GM15510 (cell line): ENCODE data around the gene WDR26.
A peak's percentile ranks its signal among the peaks of the same experiment; 100 is the strongest.

Experiments
- POLR2A ChIP-seq: IDR thresholded peaks from 3 replicates; pipeline ENCODE4 v1.6.1; 2011; ENCODE audit warnings: borderline replicate concordance; ENCODE audit not compliant: insufficient read length; ENCODE audit errors: extremely low read depth

Gene WDR26

DNA sequence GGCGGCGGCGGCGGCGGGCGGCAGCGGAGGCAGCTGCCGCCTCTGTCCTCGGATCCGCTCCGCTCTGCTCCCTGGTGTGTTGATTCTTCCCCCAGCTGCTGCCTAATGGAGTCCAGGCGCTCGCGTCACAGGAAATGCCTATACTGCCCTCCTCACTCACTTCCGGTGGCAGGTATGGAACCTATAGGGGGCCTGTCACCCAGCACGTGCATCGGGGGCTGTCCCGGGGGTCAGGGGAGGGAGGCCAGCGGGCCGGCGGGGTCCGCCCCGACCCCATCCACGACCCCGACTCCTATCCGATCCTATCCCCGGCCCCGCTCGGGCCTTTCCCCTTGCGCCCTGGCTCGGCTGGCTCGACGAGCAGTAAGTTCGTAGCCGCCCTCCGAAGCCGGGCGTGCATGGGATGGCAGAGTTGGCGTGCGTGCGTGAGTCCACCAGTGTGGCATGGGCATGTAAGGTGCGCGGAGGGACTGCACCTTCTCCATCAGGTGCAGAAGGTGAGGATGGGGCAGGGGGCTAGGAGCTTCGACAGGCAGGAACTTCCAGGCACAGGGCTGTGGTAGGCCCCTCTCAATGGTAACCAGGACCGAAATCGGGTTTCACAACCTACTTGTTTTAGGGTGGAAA, at the start of gene WDR26:
Gene WDR26, minus strand, starts transcription at position 107 of the 627 bp plus-strand sequence.
- peak; percentile 89 for TF ChIP-seq POLR2A

DNA sequence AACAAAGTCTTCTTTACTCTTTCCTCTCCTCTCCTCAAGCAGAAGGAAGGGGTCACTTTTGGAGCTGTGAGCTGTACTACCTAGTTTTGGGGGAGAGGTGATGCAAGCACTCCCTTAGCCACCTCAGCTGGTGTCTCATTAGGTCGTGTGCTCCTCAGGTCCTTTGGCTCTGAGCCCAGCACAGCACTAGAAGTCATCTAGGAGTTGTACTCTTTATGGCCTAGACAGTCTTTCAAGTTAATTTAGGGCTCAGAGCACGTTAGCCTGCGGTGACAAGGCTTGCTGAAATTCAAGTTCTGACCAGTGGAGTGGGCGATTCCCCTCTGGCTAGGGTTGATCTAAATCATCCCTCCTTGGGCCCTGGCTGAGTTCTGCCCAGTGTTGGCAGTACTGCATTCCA, 48.0 kb upstream of the WDR26 start:
- no peak for TF ChIP-seq POLR2A

DNA sequence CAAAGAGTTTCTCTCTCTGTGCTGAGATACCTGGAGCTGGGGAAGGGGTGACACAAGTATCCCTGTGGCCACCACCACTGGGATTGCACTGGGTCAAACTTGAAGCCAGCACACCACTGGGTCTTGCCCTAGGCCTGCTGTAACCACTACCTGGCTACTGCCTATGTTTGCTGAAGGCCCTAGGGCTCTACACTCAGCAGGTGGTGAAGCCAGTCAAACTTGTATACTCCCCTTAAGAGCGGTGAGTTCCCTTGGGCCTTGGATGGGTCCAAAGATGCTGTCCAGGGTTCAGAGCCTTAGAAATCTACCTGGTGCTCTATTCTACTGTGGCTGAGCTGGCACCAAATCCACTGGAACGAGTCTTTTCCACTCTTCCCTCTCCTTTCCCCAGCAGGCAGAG, 47.0 kb upstream of the WDR26 start:
- TF ChIP-seq POLR2A: no peak

DNA sequence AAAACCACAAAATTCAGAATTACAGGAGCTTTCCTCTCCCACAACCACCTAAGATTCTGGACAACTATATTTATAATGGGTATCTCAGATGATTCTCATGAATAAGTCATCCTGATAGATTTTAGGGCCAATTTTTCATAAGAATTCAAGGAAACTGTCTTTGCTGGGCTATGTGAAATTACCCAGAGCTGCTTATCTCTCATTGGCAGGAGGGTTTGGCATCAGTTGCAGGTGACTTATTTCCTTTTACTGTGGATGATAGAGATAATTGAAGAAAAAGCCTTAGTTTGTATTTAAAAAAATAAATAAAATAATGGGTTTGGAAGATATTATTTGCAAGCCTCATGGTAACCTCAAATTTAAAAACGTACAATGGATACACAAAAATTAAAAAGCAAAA, 38.2 kb upstream of the WDR26 start:
- no peak for TF ChIP-seq POLR2A

DNA sequence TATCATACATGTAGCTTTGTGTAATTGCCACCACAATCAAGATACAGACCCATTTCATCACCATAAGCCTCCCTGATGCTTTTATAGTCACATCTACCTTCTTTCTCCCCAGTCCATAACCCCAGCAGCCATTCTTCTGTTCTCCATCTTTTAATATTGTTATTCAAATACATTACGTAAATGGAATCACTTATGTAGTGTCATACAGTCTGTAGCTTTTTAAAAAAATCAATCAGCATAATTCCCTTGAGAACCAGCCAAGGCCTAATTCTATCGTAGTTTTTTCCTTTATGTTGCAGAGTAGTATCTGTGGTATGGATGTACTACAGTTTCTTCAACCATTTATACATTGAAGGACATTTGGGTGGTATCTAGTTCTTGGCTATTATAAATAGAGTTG, 31.6 kb upstream of the WDR26 start:
- no peak for TF ChIP-seq POLR2A

DNA sequence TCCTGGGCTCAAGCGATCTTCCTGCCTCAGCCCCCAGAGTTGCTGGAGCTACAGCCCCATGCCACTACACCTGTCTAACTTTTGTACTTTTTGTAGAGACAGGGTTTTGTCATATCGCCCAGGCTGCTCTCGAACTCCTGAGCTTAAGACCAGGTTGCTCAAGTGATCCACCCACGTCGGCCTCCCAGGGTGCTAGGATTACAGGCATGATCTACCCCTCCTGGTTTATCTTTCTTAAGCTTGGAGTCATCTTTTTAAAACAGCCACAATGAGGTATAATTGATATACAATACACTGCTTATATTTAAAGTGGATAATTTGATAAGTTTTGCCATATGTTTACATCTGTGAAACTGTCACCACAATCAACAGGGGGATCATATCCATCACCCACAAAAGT, 25.4 kb upstream of the WDR26 start:
- no peak for TF ChIP-seq POLR2A

DNA sequence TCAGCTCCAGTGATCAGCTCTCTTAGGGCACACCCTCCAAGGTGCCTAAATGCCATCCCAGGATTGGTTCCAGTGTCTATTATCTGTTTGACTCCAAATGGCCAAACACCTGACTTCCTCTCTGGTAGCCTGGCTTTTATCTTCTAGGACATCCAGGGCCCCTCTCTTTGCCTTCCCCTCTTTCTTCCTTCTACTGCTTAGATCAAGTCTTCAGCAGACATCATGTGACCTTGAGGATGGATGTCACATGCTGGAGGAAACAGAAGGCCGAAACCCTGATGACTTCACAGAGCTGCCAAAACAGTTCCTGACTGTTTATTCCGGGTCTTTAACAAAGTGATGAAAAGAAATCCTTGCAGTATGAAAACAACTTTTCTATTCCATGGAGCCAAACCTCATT, 24.4 kb upstream of the WDR26 start:
- no peak for TF ChIP-seq POLR2A

DNA sequence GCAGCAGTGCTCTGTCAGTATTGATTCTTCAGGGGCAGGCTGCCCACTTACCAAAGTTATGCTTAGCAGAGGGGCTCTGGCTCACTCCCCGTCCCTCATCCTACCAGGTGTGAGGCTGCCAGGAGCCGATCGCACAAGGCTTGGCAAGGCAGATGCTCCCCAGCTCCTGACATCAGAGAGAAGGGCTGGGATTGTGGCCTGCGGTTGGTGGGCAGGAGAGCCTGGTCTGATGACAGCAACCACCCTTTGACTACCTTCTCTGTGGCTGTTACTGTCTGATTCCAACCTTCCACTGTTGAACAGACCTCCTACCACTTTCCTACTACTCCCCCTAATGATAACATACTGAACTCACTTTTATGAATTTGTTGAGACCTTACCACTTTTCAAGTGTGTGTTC, 23.7 kb upstream of the WDR26 start:
- no peak for TF ChIP-seq POLR2A

DNA sequence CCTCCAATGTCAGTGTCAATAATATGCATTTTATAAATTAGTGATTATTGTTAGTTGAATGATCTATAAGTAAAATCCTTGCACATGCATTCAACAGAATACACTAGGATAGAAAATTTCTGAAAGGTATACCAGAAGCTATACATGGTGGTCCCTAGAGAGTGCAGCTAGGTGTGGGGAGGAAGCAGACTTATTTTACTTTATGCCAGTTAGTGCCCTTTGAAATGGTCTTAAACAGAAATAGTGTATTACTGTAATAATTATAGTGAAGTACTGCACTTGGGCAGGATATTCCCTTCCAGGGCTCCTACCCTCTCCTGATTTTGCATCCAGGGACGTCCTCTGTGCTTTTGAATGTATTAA, 23.2 kb upstream of the WDR26 start:
- TF ChIP-seq POLR2A: no peak

DNA sequence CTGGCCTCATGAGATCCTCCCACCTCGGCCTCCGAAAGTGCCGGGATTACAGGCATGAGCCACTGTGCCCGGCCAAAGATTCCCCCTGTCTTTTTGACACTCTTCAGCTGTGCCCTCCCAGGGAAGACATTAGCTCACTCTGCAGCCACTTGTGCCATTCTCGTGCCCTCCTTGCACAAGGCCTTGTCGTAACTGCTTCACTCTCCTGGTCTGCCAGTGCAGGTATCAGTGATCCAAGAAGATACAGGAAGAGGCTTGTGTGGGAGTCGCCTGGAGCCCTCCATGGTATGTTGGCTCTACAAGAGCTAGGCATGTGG, 22.0 kb upstream of the WDR26 start:
- TF ChIP-seq POLR2A: no peak

DNA sequence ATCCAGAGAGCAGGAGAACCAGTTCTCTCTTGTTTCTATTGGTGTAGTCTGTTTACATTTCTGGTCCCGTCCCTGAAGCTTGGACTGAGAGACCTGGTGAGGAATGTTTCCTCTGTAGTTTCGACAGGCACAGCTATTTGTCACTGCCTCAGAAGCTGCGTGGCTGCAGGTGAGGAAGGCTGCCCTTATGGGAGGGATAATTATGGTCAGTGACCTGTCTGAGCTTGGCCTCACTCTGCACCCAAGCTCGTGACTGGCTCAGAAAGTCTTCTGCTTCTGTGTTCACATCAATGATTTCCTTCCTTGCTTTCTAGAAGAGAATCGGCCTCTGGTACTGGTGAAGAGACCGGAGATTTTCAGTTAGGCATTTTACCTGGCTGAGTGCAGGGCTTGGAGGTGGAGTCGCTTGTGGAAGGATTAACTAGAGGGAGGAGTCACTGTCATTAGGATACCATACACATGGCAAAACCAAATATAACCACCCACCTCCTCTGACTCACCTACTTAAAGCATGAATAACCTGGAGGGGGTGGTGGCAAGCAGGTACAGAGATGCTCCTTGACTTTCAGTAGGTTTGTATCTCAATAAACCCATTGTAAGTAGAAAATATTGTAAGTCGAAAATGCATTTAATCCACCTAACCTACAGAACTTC, 19.9 kb upstream of the WDR26 start:
- no peak for TF ChIP-seq POLR2A

DNA sequence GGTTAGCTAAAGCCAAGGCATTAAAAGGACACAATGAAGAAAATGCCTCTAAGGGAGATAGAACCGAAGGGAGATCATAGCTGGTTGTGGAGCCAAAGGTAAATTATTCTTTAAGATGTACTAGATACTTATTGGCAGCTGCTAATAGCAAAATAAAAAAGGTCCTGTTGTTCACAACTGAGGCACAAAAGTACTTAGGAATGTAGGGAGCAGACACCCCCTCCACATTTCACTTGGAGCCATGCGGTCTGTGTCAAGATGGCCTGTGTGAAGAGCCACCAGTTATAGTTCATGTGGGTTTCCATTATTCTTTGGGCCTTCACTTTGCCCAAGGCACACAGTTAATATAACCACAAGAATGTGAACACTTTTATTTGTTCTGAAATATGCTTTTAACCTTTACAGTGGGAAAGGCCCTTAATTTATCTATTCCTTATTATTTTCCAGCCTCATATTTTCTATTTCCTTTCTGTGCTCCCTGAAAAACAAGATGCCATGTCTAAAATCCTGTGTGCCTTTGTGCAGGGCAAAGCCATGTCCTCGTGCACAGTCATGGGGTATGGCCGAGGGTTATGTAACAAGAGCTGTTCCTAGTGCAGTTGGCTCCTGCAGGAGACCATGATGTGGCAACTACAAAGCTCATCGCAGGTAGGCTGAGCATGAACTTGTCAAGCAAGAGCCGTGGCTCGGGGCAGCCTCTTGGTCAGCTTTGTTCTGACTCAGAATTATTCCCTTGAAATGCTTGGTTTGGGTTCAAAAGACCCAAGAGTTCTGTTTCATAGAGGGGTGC, 16.2 kb upstream of the WDR26 start:
- TF ChIP-seq POLR2A: no peak

DNA sequence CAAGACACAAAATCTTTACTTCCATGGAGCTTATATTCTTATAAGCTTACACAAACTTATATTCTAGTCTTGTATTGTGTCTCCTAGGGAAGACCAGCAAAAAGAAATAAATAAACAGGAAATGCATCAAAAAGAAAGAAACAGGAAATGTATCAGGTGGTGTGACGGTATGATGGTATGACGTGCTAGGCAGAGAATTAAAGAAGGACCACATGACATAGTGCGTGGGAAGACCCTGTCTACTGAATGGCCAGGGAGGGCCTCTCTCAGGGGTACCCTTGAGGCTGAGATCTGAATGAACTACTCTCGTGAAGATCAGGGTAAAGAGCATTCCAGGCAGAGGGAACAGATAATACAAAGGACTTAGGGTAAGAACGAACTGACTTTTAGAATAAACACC, 15.6 kb upstream of the WDR26 start:
- no peak for TF ChIP-seq POLR2A

DNA sequence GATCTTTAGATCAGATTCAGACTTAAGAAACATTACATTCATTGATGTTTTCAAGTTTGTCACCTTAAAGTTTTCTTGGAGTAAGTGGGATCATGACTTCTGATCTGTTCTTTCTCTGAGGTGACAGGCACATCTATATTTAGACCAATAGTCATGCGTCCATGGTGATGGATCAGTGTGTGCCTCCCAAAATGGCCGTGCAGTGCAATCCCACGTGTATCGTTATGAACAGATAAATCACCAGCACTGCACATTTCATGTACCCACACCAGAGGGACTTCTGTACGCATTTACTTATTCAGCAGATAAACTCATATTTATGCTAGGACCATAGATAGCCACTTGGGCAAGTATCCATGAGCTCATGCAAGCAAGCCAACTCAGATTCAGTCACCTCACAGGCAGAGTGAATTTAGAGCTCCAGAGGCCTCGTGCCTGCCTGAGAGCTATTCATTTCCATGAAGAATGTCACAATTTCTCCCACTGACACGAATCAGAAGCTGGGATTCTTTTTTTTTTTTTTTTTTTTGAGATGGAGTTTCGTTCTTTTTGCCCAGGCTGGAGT, 13.9 kb upstream of the WDR26 start:
- TF ChIP-seq POLR2A: no peak

DNA sequence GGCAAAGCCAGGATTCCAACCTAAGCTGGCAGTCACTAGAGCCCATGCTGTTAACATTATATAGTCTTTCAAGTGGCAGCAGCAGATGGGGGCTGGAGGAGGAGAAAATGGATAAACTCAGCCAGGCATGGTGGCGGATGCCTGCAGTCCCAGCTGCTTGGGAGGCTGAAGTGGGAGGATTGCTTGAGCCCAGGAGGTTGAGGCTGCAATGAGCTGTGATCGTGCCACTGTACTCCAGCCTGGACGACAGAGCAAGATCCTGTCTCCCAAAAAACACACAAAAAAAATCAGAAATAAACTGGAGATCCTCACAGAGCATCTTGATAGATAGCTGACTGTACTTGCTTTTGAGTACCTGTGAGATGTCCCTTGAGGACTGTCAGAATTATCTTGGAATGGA, 13.4 kb upstream of the WDR26 start:
- TF ChIP-seq POLR2A: no peak

DNA sequence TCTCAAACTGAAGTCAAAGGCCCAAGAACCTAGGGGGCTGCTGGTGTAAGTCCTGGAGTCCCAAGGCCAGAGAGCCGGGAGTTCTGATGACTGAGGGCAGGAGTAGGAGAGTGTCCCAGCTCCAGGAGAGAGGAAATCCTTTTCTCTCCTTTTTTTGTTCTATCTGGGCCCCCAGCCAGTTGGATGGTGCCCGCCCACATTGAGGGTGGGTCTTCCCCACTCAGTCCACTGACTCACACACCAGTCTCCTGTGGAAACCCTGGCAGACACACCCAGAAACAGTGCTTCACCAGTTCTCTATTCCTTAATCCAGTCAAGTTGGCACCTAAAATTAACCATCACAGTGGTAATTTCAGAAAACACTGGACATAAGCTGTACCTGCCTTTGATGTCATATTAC, 12.7 kb upstream of the WDR26 start:
- no peak for TF ChIP-seq POLR2A
